HG03378 (cell line): ENCODE results near the gene FBXL19.
"Not testable (repeated sequence)": the region's sequence is repeated elsewhere in the genome, so short reads cannot be mapped to it uniquely, and the experiment has no call there.

ENCODE experiments used
- ATAC-seq: cut with Tn5 transposase; IDR thresholded peaks from one replicate; pipeline ENCODE4 v1.9.1; 2021; ENCODE audit warnings: mild to moderate bottlenecking, moderate library complexity; ENCODE audit not compliant: unreplicated experiment

FBXL19 gene, protein sequence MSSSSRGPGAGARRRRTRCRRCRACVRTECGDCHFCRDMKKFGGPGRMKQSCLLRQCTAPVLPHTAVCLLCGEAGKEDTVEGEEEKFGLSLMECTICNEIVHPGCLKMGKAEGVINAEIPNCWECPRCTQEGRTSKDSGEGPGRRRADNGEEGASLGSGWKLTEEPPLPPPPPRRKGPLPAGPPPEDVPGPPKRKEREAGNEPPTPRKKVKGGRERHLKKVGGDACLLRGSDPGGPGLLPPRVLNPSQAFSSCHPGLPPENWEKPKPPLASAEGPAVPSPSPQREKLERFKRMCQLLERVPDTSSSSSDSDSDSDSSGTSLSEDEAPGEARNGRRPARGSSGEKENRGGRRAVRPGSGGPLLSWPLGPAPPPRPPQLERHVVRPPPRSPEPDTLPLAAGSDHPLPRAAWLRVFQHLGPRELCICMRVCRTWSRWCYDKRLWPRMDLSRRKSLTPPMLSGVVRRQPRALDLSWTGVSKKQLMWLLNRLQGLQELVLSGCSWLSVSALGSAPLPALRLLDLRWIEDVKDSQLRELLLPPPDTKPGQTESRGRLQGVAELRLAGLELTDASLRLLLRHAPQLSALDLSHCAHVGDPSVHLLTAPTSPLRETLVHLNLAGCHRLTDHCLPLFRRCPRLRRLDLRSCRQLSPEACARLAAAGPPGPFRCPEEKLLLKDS

DNA sequence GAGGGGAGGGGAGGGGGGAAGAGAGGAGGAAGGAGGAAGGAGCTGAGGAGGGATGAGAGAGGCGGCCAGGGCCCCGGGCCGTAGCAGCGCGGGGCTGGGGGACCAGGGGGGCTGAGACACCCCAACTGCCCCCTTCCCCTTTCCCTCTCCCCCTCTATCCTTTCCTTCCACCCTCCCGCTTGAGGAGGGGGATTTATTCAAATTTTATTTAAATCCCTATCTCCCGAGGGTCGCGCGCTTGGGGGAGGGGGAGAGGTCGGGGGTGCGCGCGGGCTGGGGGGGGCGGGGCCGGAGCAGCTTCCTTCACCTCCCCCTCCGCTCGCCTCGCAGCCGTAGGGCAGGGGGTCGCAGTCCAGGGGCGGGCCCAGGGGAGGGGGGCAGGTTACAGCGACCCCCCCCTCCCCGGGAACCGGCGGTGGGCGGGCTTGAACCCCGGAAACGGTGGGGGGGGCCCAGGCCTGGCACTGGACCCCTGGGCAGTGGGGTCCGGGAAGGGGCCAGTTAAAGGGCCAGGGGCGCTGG lies at the start of gene FBXL19:
Gene FBXL19 (plus strand): TSS at position 19 of the 522 bp plus-strand sequence. CDS start 2,183 bp downstream, outside the sequence.
- ATAC-seq, result no peak

DNA sequence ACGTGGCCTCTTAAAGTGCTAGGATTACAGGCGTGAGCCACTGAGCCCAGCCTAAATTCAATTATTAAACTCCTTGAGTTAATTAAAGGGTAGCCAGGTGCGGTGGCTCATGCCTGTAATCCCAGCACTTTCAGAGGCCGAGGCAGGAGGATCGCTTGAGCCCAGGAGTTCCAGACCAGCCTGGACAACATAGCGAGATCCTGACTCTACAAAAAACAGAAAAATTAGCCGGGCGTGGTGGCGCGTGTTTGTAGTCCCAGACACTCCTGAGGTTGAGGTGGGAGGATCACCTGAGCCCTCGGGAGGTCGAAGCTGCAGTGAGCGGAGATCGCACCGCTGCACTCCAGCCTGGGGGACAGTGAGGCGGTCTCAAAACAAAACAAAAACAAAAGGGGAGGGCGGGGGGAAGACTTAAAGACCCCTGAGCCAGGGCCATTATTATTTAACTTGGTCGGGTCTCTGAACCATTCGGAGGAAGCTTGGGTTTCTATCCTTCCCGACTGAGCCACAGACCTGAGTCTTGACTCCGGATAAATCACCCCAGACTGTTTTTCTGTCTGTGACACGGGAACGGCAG lies 49.0 kb upstream of the FBXL19 start:
- ATAC-seq, result no peak

DNA sequence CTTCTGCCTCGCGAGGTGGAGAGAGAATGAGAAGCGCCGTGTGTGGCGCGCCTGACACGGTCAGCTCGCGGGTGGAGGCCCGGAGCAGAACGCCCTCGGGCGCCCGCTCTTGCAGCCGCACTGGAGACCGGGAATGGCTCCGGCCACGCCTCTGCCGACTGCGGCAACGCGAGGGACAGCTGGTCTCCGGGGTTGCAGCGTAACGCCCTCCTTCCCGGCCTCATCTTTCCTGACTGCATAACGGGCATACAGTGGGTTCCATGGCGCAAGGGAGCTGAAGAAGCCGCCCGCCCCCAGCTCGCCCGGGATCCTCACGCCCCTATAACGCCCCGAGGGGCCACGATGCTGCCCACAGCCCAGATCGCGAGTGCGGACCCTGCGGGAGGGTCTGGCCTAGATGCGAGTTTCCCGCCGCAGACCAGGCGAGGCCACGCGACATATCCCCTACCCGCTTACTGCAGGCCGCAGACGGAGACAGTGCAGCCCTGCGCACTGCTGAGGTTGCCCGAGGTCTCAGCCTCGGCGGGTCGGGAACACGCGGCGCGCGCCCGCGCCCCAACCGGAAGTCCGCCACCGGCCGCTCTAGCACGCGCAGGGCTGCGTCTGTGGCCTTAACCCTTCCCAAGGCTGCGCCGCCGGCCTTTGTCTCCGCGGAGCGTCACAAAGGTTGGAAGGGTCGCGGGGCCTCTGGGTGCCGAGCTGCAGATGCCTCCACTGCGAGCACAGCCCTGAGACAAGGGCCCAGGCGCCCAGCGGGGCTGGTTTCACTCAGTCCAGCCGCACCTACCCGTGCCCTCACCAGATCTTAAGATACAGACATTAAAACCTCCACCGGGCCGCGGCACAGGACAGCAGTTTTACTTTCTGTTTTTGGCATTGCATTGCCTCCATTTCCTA lies 48.3 kb upstream of the FBXL19 start:
- peak; percentile 52 for ATAC-seq

DNA sequence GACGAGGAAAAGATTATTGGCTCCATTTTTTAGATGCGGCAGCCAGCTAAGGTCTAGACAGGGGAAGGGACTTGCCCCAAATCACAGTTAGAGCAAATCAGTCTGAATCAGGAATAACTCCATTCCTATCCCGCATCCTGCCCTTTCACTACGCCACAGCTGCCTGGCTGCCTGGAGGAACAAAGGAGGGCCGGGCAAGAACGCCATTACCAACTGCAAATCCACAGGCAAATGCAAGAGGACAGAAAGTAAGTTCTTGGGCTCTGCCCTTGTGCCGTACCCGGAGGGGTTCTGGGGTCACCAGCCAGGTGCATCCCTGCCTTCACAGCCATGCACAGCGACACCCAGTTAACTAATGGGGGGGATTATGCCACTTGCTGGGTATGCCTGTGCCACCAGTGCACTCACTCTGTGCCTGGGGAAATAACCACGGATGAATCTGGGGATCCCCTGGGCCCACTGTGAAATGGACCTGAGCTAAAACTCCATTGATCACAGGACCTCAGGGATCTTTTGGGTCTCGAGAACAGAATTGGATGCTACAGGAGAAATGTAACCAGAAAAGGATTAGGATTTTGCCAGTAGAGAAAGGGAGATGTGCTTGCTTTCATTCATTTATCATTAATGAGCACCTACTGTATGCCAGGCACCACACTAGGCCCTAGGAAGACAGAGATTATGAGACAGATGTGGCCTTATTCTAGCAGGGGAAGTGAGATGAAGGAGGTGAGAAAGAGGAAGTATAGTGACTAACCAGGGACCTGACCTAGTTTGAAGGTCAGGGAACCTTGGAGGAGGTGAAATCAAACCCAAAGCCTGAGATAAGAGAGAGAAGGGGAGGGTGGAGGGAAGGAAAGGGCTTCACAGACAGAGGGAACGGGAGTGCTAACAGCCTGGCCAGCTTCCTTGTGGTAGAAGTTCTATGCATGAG lies 47.2 kb upstream of the FBXL19 start:
- ATAC-seq, result no peak

- no peak for ATAC-seq
Observed at GRCh38 chr16:30876867-30877266, 46.5 kb upstream of the FBXL19 start.

DNA sequence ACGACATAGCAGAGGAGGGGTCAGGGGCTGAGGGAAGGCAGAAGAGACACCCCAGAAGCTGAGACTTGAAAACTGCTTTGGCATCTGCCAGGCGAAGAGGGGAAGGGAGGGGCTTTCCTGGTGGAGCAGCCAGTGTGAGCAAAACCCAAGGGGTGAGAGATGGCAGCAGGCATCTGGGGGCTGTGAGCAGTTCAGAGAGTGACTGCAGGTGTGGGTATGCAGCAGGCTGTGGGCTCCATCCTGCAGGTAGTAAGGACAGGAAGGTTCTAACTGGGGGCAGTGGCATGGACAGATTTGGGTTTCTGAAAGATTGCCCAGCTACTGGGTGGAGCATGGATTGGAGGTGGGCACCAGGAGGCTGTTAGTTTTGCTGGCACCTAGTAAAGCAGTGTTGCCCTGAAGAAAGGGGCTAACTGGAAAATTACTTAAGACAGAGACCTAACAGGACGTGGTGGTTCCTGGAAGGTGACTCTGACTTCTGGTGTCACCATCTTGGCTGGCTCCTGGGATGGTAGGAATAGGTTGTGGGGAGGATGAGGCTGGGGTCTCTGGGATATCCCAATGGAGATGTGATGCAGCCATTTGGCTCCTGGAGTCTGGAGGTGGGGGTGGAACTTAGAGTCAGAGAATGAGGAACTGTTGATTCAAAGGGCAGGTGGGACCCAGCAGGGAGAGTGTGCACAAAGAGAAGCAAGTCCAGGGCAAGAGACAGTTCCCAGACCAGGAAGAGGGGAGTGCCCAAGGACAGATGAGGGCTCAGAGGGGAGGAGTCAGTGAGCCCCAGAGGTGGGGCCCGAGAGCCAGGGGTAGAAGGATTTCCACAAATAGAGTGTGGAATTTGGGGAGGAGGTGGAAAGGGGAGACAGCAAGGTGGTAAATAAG lies 40.7 kb upstream of the FBXL19 start:
- ATAC-seq, result no peak

GRCh38 chr16:30884760-30885159 lies 38.6 kb upstream of the FBXL19 start:
- ATAC-seq, result peak; percentile 54

- ATAC-seq, result no peak
Observed at GRCh38 chr16:30885196-30885595, 38.2 kb upstream of the FBXL19 start.

GRCh38 chr16:30886145-30886544 lies 37.2 kb upstream of the FBXL19 start:
- ATAC-seq, result no peak

- ATAC-seq, result no peak
Observed at GRCh38 chr16:30887927-30888326, 35.4 kb upstream of the FBXL19 start.

- ATAC-seq, result no peak
Observed at GRCh38 chr16:30888856-30889499, 34.4 kb upstream of the FBXL19 start.

DNA sequence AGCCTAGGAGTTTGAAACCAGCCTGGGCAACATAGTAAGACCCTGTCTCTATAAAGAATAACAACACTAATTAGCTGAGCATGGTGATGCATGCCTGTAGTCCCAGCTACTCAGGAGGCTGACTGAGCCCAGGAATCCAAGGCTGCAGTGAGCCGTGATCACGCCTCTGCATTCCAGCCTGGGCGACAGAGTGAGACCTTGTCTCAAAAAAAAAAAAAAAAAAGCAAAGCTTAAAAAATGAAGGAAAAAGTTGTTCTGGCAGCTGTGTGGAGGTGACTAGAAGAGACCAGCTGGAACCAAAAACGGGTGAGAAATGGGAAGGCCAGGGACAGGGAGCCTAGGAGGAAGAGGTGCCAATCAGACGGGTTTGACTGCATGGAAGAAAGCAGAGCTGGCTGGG lies 33.7 kb upstream of the FBXL19 start:
- no peak for ATAC-seq

DNA sequence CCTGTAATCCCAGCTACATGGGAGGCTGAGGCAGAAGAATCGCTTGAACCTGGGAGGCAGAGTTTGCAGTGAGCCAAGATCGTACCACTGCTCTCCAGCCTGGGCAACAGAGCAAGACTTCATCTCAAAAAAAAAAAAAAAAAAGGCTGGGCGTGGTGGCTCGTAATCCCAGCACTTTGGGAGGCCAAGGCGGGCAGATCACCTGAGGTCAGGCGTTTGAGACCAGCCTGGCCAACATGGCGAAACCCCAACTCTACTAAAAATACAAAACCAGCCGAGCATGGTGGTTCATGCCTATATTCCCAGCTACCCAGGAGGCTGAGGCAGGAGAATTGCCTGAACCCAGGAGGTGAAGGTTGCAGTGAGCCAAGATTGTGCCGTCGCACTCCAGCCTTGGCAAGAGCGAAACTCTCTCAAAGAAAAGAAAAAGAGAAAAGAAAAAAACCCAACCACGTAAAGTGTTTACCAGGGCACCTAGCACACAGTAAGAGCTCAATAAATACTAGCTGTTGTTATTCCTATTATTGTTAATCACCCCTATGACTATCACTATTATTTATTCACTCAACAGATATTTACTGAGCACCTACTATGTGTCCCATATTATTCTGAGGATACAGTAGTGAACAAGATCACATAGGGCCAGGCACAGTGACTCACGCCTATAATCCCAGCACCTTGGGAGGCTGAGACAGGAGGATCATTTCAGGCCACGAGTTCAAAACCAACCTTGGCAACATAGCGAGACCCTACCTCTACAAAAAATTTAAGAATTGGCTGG lies 32.1 kb upstream of the FBXL19 start:
- not testable (repeated sequence) for ATAC-seq

DNA sequence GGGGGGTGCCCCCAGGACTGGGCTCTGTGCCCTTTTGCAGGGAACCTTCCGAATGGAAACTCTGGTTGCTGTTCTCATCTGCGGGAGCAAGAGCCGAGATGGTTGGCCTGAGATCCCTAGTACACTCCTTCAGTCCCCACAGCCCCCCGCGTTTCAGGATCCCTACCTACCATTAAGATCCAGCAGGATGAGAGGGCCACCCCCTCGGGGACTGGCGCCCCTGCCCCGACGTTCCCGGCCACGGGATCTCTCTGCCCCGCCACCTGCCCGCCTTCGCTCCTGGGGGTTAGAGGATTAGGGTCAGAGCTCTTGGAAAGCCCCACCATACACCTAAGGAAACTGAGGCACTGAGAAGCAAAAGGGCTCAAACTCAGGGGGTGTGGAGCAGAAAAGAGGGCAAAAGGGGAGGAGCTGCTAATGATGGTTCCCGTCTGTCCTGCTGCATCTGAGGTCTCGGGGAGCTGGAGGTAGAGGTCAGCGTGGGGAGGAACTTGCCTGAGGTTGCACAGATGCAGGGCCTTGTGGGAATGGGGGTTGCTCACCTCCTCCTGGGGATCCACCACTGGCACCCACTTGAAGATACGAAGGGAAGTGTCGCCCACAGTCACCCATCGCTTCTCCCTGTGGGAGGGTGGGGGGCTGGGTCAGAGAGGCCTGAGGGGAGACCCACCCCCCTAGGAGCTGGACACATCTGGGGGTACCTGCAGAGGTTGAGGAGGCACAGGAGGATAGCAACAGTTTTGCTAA lies 30.5 kb upstream of the FBXL19 start:
- ATAC-seq, result no peak

DNA sequence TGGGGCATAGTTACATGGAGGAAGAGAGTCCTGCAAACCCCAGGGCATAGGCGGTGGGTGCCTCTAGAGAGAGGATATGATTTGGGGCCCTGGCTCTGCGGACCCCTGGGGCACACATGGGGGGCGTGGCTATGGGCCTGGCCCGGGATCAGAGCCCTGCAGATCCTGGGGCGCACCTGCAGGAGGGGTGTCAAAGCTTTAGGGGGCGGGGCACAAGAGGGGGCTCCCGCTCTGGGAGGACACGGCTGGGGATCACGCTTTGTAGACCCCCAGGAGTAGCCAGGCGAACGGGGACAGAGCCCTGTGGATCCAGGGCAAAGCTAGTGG lies 30.0 kb upstream of the FBXL19 start:
- peak; percentile 7 for ATAC-seq

- peak; percentile 42 for ATAC-seq
Observed at GRCh38 chr16:30893744-30894539, 29.4 kb upstream of the FBXL19 start, which contains the start of gene BCL7C. TSS of gene BCL7C (minus strand) at chr16:30894077. CDS start at chr16:30893944, 133 bp downstream.
